Right kidney (tissue), 1 donor: Measurements from ENCODE around the gene MAEA.

Source experiments
- DNase-seq: peaks from one replicate; pipeline ENCODE4 v3.0.0-alpha.2; 2016

Gene MAEA

DNA sequence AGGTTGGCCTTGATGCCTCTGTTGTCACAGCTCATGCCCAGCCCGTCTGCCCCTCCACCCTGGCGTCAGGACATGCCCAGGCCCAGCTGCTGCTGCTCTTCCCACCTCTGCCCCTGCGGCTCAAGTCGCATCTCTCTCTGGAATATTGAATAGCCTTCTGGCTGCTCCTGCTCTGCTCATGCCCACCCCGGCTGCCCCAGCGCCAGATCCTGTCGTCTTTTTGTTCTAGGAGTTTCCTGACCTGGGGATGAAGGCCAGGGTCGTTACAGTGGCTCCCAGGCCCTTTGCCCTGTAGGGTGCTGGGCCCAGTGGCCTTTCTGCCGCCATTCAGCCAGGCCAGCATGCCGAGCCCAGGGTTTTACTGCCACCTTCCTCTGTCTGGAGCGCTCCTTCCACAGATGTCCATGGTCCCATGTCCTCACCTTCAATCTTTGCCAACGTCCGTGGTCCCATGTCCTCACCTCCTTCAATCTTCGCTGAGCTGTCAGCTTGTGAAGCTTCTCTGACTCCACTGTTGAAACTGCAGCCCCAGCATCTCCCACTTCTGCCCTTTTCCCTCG is 9.7 kb downstream of the MAEA start:
- no peak for DNase-seq

DNA sequence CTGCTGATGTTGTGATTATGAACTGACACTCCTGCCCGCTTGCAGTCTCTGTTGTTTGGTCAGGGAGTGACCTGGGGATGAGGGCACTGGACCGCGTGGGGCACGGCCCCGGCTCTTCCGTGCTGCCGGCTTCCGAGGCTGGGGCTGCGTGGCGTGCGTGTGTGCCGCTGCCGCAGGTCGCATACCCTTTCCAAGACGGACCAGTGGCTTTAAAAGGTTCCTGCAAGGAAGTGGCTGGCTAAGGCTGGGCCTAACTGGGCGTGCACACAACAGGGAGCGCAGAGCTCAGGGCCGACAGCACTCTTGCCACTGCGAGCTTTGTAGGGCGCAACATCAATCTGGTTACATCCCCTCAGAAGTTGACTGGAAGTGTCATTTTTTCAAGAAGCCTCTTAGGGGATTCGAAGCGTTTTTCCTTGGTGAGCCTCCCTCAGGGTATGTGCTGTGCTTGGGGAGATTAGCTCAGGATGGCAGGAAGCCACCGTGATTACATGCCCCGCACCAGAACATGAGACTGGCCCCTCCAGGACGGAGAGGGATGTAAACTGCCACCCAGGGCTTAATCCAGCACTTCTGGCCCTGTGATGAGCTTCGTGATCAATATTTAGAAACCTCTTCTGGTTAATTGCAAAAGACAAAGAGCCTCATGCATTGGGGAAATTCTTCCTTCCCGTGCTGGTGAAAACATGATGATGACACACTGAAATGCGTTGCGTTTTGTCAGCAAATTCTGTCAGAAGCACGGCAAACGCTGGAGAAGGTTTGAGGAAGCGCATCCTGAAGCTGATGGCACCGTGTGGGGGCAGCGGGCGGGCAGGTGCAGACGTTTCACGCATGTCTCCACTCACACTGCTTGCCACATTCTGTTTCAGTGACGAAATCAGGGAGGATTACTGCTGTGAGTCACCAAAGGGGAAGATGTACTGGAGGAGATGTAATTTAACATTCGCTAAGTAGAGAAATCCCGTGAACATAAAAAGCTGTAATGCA is 11.1 kb downstream of the MAEA start:
- no peak for DNase-seq

DNA sequence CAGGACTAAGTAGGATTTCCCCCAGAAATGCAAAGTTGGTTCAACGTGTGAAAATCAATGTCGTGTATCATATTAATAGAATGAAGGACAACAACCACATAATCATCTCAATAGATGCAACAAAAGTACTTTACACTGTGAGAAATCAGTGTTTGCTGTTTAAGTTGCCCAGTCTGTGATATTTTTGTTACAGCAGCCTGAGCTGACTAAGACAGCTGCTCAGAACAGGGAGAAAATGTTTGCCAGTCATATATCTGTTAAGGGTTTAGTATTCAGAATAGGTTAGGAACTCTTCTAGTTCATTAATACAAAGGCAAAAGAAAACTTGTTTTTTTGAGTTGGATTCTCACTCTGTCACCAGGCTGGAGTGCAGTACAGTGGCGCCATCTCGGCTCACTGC is 12.5 kb downstream of the MAEA start:
- no peak for DNase-seq

DNA sequence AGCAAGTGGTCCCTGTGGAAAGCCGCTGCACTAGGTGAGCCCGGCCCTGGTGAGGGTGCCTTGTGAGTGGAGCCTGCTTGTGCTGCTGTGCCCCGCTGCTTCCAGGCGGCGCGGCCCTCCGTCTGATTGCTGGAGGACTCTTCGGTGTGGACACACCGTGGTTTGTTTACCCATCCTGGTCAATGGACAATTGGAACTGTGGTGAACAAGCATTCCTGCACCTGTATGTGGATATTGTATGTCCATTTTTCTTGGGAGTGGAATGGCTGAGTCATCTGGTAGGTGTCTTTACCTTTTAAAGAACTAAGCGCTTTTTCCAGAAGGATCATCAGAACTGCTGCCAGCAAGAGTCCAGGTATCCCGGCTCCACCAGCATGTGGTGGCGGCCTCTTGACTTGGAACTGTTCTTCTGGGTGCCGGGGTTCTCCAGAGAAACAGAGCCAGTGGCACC is 15.6 kb downstream of the MAEA start:
- DNase-seq = no peak

DNA sequence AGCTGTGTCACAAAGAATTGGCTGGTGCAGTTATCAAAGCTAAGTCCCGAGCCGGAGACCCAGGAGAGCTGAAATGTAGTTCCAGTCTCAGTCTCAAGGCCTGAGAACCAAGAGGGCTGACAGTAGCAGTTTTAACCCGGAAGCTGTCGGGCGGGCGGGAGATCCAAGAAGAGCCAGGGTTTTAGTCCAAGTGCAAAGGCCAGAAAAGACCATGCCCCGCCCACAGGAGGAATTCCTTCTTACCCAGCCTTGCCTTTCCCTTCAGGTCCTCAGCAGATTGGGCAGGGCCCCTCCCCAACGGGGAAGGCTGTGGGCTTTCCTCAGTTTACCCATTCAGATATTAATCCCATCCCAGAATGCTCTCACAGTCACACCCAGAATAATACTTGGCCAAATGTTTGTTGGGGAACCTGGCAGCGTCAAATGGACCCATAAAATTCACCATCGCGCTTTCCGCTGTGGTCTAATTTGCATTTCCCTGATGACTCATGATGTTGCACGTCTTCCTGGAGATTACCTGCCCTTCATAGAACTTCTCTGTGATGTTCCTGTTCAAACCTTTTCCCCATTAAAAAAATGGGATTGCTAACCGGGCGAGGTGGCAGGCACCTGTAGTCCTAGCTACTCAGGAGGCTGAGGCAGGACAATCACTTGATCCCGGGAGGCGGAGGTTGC is 16.2 kb downstream of the MAEA start:
- no peak for DNase-seq

DNA sequence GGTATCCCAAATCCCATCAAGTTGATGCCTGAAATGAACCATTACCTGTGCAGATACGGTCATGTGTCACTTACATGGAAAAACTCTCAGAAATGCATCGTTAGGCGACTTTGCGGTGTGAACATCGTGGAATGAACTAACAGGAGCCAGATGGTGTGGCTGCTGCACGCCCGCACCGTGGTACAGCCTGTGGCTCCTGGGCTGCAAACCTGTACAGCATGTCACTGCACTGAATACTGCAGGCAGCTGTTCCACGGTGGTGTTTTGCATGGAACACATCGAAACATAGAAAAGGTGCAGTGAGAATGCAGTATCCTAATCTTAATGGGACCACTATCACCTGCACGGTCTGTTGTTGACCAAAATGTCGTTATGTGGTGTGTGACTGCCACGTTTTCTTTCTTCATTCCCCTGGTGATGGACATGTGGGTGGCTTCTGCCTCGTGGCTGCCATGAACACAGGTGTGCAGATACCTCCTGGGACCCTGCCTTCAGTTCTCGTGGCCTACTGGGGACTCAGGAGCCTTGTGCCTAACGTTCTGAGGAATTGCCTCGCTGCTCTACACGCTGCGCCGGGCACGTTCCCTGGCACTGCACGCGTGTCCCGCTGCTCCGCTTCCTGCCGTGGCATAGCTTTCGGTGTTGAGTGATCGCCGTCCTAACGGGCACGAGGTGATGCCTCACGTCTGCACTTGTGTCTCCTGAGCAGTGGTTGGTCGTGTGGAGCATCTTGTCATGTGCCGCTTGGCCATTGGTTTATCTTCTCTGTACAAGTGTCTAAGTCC is 18.5 kb downstream of the MAEA start:
- no peak for DNase-seq

DNA sequence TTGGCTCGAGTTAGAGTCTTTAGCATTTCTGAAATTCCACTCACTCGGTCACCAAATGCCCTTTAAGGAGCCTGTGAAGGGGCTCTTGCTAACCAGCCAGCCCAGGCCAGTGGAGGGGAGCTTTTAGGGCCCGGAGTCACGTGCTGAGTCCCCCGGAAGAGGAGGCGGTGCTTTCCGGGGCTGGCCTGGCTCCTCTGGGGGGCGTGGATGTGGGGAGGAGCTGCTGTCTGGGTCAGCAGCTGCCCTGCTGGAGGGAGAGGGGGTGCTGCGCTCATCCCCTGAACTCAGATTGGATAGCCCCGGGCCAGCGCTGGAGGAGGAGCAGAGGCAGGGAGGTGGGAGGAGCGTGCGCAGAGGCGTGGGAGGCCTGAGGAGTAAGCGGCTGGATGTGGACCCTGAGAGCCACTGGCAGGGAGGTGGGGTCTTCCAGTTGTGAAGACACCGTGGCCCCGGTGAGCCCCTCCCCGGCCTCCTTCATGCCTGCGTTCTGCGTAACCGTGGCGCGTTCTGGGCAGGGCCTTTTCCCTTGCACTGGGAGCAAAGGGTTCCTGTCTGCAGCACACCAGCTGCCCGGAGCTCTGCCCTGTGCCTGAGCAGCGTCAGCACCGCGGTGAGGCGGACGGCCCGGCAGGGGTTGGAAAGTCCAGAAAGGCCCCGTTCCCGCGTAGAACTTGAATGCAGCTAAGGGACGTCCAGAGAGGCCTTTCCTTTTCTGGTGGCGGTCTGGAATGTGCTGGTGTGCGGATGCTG is 19.7 kb downstream of the MAEA start:
- peak; percentile 92 for DNase-seq

DNA sequence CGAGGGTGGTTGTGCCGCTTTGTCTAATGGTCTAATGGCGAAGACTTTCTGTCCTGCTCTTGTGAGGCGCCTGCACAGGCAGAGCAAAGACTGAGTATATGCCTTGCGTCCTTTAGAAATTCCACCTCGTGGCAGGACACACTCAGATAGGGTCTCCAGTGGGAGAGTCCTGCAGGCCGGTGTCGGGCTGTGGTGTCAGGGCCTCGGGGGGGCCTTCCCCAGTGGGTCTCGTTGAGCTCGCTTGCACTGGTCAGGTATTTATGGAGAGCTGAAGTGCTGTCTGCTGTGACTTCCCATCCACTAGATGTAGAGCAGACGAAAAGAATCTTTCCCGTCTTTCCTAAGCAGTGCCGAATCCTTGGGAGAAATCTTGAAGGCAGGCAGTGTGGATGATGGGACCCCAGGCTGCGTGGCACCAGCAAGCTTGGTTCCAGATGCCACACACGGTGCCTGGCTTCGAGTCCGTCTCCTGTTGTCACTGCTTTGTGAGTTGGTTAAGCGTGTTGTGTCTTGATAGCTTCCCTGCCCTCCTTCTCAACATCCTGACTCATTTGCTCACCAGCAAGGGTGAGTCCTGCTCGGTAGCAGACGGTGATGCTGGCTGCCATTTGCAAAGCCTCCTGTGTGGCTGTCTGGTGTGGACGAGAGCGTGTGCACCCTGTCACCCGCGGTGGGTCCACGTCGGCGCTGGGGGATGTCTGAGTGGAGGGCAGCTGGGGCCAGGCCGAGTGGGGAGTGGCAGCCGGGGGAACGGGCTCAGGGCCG is 20.5 kb downstream of the MAEA start:
- DNase-seq = no peak

DNA sequence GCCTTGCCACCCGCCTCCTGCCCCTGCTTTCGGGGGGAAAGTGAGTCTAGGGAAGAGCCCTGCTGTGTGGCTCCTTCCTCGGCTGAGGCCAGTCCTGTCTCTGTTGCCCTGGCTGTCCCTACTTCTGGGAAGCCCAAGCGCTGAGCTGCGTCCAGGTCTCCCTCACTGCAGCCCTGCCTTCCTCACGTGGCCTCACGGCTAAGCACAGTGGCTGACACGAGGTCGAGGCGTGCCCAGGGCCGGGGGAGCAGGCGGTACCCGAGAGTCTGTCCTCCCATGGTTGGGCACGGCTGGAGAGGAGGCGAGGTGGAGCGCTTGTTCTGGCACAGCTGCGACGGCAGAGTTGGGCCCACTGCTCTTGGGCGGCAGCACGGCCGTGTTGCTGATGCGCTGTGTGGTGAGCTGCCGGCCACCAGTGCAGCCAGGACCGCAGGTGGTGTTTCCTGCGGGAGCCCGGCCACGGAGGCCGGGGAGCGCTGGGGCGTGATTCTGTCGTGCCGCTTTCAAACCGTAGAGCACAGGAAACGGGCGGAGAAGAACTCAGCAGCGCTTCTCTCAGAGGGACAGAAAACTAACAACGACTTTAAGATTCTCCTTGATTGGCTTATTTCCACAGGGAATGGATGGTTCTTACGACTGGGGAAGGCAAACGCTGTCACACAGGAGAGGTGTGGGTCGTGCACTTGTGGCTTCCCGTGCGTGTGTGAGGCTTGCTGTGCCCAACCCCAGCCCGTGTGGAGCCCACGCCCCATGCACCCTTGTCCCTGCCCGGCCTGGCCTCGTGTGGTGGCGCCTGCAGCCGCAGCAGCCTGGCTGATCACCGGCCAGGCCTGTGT is 21.3 kb downstream of the MAEA start:
- no peak for DNase-seq

DNA sequence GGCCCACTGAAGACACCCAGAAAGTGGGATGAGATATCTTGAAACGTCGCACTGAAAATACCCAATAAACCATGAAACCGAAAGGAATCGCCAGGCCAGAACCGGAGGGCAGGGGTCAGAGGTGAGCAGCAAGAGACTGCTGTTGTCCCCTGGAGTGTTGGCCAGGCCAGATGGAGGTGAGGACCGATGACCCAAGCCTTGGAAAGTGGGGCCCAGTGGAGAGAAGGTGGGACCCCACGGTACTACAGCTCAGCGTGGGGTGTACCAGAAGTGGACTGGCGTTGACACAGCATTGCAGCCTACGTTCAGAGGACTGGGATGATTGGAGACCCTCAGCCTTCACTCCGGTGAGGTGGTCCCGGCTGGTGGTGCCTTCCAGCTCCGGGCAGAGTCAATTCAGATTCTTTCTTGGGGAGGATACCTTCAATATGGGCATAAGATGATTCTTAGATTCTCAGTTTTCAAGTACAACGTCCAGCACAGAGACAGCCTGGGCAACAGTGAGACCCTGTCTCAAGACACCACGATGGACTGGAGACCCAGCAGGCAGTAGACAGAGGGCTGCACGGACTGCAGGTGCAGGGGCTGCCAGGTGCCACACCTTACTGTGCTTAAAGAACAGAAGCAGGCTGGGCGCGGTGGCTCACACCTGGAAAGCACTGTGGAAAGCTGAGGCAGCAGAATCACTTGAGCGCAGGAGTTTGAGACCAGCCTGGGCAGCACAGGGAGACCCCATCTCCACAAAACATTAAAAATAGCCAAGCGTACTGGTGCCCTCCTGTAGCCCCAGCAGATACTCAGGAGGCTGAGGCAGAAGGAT is 23.3 kb downstream of the MAEA start:
- no peak for DNase-seq

DNA sequence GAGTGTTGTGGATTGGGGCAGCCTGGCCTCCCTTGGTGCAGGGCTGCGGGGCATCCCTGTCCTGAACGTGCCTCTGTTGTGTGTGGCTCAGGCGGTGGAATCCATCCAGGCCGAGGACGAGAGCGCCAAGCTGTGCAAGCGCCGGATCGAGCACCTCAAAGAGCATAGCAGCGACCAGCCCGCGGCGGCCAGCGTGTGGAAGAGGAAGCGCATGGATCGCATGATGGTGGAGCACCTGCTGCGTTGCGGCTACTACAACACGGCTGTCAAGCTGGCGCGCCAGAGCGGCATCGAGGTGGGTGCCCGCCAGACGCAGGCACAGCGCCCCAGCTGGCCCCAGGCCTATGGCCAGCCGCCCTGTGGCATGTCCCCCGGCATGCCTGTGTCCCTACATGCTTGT is 25.6 kb downstream of the MAEA start:
- no peak for DNase-seq

DNA sequence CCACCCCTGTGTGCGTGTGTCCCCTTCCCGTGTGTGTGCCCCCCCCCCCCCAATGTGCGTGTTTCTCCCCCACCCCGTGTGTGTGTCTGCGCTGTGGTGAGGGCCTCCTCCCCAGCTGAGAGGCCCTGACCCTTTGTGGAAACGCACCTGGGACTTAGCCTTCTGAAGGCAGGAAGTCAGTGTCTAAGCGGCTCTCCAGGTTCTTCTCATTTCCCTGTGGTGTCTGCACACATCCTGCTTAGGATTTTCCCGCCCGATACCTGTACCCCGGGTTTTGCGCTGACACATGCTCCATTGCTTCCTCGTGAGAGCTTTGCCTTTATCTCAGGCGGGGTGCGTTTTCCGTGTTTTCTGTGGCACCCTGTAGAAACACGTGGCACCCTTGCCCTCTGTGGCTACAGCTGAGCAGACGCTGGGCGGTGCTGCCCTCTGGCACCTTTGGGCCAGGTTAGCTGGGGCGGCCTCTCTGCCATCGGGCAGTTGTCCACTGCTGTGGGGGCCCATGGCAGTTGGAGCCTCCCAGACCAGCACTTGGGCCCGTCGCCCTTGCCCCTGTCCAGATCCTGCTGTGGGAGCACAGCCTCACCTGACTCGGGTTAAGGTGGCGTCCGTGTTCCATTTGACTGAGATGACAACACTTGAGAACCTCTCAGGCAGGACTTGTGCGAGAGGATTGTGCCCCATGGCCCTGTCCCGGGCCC is 26.3 kb downstream of the MAEA start:
- DNase-seq = no peak

DNA sequence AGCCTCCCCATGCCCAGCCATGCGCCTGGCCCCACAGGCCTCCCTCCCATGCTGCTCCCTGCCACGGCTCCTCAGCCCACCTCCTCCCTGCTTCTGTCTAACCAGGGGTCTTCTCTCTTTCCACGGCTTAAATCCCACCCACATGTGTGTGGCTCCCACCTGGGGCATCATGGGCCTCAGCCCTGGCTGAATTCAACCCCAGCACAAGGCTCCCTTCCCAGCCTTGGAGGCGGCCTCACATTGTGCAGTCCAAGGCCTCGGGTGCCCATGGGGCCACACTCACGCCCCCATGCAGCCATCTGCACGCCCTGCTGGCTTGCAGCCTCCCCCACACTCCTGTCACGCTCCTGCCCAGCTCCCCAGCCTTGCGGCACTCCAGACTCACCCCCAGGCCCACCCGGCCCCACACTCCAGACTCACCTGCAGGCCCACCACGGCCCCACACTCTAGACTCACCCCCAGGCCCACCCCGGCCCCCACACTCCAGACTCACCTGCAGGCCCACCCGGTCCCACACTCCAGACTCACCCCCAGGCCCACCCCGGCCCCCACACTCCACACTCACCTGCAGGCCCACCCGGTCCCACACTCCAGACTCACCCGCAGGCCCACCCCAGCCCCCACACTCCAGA is 27.0 kb downstream of the MAEA start:
- DNase-seq = no peak

DNA sequence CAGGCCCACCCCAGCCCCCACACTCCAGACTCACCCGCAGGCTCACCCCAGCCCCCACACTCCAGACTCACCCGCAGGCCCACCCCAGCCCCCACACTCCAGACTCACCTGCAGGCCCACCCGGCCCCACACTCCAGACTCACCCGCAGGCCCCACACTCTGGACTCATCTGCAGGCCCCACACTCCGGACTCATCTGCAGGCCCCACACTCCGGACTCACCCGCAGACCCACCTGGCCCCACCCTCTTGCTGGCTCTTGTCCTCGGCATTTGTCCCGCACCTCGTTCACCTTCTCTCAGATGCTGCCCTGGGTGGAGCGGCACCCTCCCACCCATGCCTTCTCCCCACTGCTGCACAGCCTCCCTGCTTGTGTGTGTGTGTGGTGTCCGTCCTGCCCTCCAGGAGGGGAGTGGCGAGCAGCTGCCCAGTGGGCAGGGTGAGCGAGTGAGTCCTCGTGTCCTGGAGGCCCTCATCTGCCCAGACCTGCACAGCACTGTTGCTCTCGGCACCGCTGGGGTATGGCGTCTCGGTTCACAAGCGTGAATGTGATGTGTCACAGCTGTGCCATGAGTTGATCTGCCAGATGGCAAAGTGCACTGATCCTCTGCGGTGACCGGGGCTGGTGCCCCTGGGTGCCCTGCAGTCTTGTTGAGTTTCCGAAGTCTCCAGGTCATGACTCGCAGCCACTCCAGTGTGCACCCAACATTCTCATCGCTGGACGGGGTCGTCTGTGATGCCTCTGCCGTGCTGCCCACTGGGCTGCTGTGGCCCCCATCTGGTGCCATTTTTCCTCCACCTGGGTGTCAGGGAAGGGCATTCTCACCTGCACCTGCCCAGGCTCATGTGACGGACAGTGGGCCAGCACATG is 27.7 kb downstream of the MAEA start:
- DNase-seq = no peak

DNA sequence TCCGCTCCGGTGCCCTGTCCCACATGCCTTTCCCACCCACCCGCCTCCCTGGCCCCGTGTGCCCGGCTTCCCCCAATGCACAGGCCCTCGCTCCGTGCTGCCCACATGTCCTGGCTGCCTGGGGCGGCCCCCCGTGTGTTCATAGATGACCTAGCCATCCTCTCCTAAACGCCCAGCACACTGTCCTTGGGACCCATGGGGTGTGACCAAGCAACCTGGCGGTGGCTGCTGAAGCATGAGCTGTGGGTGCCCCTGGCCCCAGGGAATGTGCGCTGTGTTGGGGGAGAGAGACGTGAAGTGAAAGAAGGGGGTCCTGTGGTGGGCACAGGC is 28.3 kb downstream of the MAEA start:
- no peak for DNase-seq

DNA sequence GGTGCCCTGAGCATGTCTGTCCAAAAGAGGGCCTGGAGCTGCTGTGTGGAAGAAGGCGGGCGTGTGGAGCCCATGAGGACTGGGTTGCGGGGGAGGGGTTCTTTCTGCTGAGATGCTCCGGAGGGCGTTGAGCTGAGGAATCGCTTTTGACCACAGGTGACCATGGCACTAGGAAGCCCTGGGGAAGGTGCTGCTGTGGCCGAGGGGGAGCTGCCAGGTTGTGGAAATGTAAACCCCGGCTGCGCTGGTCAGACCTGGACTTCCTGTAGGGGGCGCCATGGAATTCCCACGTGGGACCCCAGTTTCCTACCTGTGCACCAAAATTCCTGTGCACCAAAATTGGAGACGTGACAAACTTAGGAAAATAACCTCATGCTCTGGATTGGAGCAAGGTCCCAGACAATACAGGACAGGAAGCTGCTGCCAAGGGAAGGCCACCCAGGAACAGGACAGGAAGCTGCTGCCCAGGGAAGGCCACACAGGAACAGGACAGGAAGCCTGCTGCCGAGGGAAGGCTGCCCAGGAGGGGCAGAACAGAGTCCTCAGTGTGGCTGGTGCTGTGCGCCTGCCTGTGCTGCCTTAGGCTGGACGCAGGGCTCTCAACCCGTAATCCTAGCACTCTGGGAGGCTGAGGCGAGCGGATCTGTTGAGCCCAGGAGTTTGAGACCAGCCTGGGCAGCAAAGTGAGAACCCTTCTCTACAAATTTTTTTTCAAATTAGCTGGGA is 29.0 kb downstream of the MAEA start:
- no peak for DNase-seq
